DND-41 (cell line): ENCODE results near the gene LCN15.

ENCODE experiments used
- EZH2 ChIP-seq: IDR thresholded peaks from 3 replicates; pipeline ENCODE4 v1.6.1; 2012; ENCODE audit warnings: borderline replicate concordance, low read depth, mild to moderate bottlenecking, moderate library complexity, low read length, inconsistent platforms; ENCODE audit not compliant: severe bottlenecking
- TF ChIP-seq, protein P1 (sequence below): IDR thresholded peaks from 2 replicates; pipeline ENCODE4 v1.5.1; 2012; ENCODE audit warnings: borderline replicate concordance, low read length, moderate library complexity, mild to moderate bottlenecking; ENCODE audit not compliant: poor library complexity, severe bottlenecking; ENCODE audit errors: extremely low read depth

GRCh38 chr9:136798708-136799078, 34.4 kb upstream of the LCN15 start:
- TF ChIP-seq, protein P1, sequence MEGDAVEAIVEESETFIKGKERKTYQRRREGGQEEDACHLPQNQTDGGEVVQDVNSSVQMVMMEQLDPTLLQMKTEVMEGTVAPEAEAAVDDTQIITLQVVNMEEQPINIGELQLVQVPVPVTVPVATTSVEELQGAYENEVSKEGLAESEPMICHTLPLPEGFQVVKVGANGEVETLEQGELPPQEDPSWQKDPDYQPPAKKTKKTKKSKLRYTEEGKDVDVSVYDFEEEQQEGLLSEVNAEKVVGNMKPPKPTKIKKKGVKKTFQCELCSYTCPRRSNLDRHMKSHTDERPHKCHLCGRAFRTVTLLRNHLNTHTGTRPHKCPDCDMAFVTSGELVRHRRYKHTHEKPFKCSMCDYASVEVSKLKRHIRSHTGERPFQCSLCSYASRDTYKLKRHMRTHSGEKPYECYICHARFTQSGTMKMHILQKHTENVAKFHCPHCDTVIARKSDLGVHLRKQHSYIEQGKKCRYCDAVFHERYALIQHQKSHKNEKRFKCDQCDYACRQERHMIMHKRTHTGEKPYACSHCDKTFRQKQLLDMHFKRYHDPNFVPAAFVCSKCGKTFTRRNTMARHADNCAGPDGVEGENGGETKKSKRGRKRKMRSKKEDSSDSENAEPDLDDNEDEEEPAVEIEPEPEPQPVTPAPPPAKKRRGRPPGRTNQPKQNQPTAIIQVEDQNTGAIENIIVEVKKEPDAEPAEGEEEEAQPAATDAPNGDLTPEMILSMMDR: no peak
- TF ChIP-seq EZH2: no peak
